ENCODE measurements around the gene ZFHX3. TPM values are rescaled to one million over a fixed set of nuclear protein-coding genes. Genes with fewer than 3 reads are reported as not detected.

Gene ZFHX3
- total RNA-seq, 1 experiment from 2014 or later, result 1.5 TPM

DNA sequence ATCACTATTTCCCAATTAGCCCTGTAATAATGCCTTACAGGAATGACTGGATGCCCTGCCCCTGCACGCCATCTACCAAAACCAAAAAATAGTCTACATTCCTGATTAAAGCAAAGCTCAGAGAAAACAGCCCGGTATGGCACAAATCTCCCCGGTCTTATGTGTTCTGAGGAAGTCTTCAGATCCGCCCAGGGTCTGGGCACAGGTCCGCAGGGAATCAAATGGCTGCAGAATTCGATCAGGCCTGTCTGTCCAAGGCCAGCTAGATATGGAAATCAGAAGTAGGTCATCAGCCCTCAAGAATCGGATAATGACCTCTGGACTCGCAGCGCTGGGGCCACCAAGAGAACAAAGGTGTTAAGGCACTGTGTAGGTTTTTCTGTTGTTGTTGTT lies 171.0 kb downstream of the ZFHX3 start:
- Histone ChIP-seq H3K23me2 (ENCODE audit: insufficient read length, low read depth, low read length, poor library complexity, severe bottlenecking) (peaks cover 5% of the 10 kb centered on the region), H3K4me2 (ENCODE audit: insufficient read depth, insufficient read length, low read length) (no peak overlapping the region), H3K79me1 (ENCODE audit: insufficient read depth, low read depth, low read length, poor library complexity, severe bottlenecking) (no peaks in the 10 kb centered on the region), H3K23ac (ENCODE audit: insufficient read length, low read depth, low read length) (no peak overlapping the region), H2BK12ac (ENCODE audit: insufficient read length, low read depth, low read length) (no peak overlapping the region), H3K9me3 (ENCODE audit: control insufficient read depth, low read depth, low read length) (no peaks in the 10 kb centered on the region), H2AFZ (ENCODE audit: low read length) (no peak overlapping the region), H3K79me2 (ENCODE audit: insufficient read depth, low read length) (no peaks in the 10 kb centered on the region), H3K56ac (ENCODE audit: insufficient read length, low read depth, low read length) (no peak overlapping the region), H2BK15ac (ENCODE audit: low read depth, low read length) (no peak overlapping the region), H3K4ac (ENCODE audit: low read depth, low read length) (no peak overlapping the region), H3K4me1 (ENCODE audit: insufficient read depth, low read length) (no peaks in the 10 kb centered on the region), H4K8ac (replicated peaks; ENCODE audit: insufficient read length, low read depth, low read length) (no peak overlapping the region), H2AK5ac (ENCODE audit: insufficient read length, low read length) (no peak overlapping the region), H3K27me3 (ENCODE audit: insufficient read depth, low read length) (no peaks in the 10 kb centered on the region), H4K20me1 (ENCODE audit: control insufficient read depth, insufficient read depth, insufficient read length) (no peaks in the 10 kb centered on the region), H3K18ac (ENCODE audit: insufficient read length, low read depth, low read length) (no peak overlapping the region), H4K5ac (ENCODE audit: insufficient read length, low read depth, low read length) (no peak overlapping the region), H2BK20ac (ENCODE audit: low read depth, low read length, poor library complexity, severe bottlenecking) (no peak overlapping the region), H3K14ac (ENCODE audit: insufficient read depth, low read length) (no peak overlapping the region), H3T11ph (ENCODE audit: low read length) (no peak overlapping the region), H2BK120ac (ENCODE audit: low read depth, low read length, poor library complexity, severe bottlenecking) (no peak overlapping the region), H4K91ac (ENCODE audit: insufficient read length, low read depth, low read length) (no peak overlapping the region), H3K9ac (ENCODE audit: extremely low read depth, insufficient read length, low read length) (no peak overlapping the region), H2BK5ac (ENCODE audit: insufficient read length, low read length) (no peak overlapping the region), H3K27ac (ENCODE audit: insufficient read length, low read depth, low read length) (no peak overlapping the region)
- peak overlapping the region in 2 of 3 experiments; percentile 55 to 76; a peak in 2 of 7 replicates for H3K27ac Mint-ChIP-seq
- TF ChIP-seq CTCF (conservative IDR thresholded peaks at IDR 0.05), result no peak
- no peaks in the 10 kb centered on the region for H3K27me3 Mint-ChIP-seq (ENCODE audit: low read depth)
- DNase-seq, result no peak
- whole genome bisulfite sequencing (ENCODE audit: extremely low coverage, insufficient read length, low lambda C conversion rate), result no CpG with 5 or more reads among the region's 9 CpGs
- H3K4me3 Mint-ChIP-seq, result no peak overlapping the region
- peaks cover 15 to 17% of the 10 kb centered on the region in 2 experiments for H3K9me3 Mint-ChIP-seq
- H3K36me3 Mint-ChIP-seq (ENCODE audit: insufficient read depth in 1 of 3, low read depth in 3 of 3), result peaks cover 0 to 9% (median 3%) of the 10 kb centered on the region in 3 experiments; a peak in 4 of 7 replicates
- H3K4me1 Mint-ChIP-seq, result peaks cover 0 to 8% of the 10 kb centered on the region in 2 experiments; a peak in 2 of 4 replicates

Data from H9 (cell line).